Stimulated activated naive CD8-positive, alpha-beta T cell treated with anti-CD3 and anti-CD28 coated beads, Interleukin-15, amount 100 ng/mL, for 72 hours (primary cell): ENCODE measurements around the gene PKD1.

Source experiments
- ATAC-seq: fragments of 150-1000 bp; cut with Tn5 transposase; 2 replicates; pipeline ENCODE4 v1.10.0; 2021; ENCODE audit warnings: mild to moderate bottlenecking, moderate library complexity
- DNase-seq, 2 donors: peaks; one replicate each; pipeline ENCODE4 v3.0.0; 2021 to 2022
- H3K27ac Mint-ChIP-seq, 2 donors: one replicate each; pipeline ENCODE4 v1.8.0; 2022; ENCODE audit warnings: mild to moderate bottlenecking in 2 of 2, mixed read lengths in 2 of 2, moderate library complexity in 2 of 2
- H3K27me3 Mint-ChIP-seq: one replicate; pipeline ENCODE4 v1.8.0; 2022; ENCODE audit warnings: mixed read lengths
- H3K4me1 Mint-ChIP-seq: one replicate; pipeline ENCODE4 v1.8.0; 2022; ENCODE audit warnings: mild to moderate bottlenecking, mixed read lengths
- H3K4me3 Mint-ChIP-seq, 2 donors: one replicate each; pipeline ENCODE4 v1.8.0; 2022; ENCODE audit warnings: mild to moderate bottlenecking in 2 of 2, mixed read lengths in 2 of 2, moderate library complexity in 1 of 2
- H3K9me3 Mint-ChIP-seq, 2 donors: one replicate each; pipeline ENCODE4 v1.8.0; 2022; ENCODE audit warnings: mixed read lengths in 2 of 2

Gene PKD1

GRCh38 chr16:2096853-2097595, 38.7 kb downstream of the PKD1 start:
- Mint-ChIP-seq H3K4me1 (no peaks in the 10 kb centered on the region), H3K9me3 (no peaks in the 10 kb centered on the region), H3K4me3 (no peak overlapping the region), H3K27me3 (no peaks in the 10 kb centered on the region), H3K27ac (no peak overlapping the region)
- no peak for DNase-seq
- ATAC-seq, result no peak

GRCh38 chr16:2095918-2096582, 39.6 kb downstream of the PKD1 start:
- no peaks in the 10 kb centered on the region for H3K9me3 Mint-ChIP-seq
- no peaks in the 10 kb centered on the region for H3K4me1 Mint-ChIP-seq
- ATAC-seq (no peak), DNase-seq (no peak)
- no peak overlapping the region for H3K27ac Mint-ChIP-seq
- H3K4me3 Mint-ChIP-seq, result no peak overlapping the region
- no peaks in the 10 kb centered on the region for H3K27me3 Mint-ChIP-seq

GRCh38 chr16:2095315-2095853, 40.3 kb downstream of the PKD1 start:
- DNase-seq (no peak), ATAC-seq (no peak)
- no peaks in the 10 kb centered on the region for H3K9me3 Mint-ChIP-seq
- peak overlapping the region in 1 of 2 donors; percentile 54 for H3K27ac Mint-ChIP-seq
- no peaks in the 10 kb centered on the region for H3K4me1 Mint-ChIP-seq
- no peaks in the 10 kb centered on the region for H3K27me3 Mint-ChIP-seq
- H3K4me3 Mint-ChIP-seq, result no peak overlapping the region

GRCh38 chr16:2093793-2094192, 41.9 kb downstream of the PKD1 start:
- no peaks in the 10 kb centered on the region for H3K4me1 Mint-ChIP-seq
- H3K27me3 Mint-ChIP-seq, result no peaks in the 10 kb centered on the region
- no peak for DNase-seq
- H3K9me3 Mint-ChIP-seq, result no peaks in the 10 kb centered on the region
- no peak overlapping the region for H3K4me3 Mint-ChIP-seq
- ATAC-seq, result no peak
- no peak overlapping the region for H3K27ac Mint-ChIP-seq

- Mint-ChIP-seq H3K27me3 (no peaks in the 10 kb centered on the region), H3K4me1 (no peaks in the 10 kb centered on the region), H3K9me3 (no peaks in the 10 kb centered on the region), H3K4me3 (no peak overlapping the region), H3K27ac (peak overlapping the region in 1 of 2 donors; percentile 48)
- ATAC-seq, result no peak
- DNase-seq, result no peak
Measured at GRCh38 chr16:2092866-2093265, 42.8 kb downstream of the PKD1 start.

- Mint-ChIP-seq H3K27me3 (no peaks in the 10 kb centered on the region), H3K4me3 (no peak overlapping the region), H3K9me3 (no peaks in the 10 kb centered on the region), H3K4me1 (no peaks in the 10 kb centered on the region), H3K27ac (no peak overlapping the region)
- no peak for ATAC-seq
- DNase-seq, result no peak
Measured at GRCh38 chr16:2092256-2092620, 43.5 kb downstream of the PKD1 start.

- Mint-ChIP-seq H3K9me3 (no peaks in the 10 kb centered on the region), H3K4me1 (no peaks in the 10 kb centered on the region), H3K27me3 (no peaks in the 10 kb centered on the region), H3K27ac (no peak overlapping the region), H3K4me3 (no peak overlapping the region)
- ATAC-seq, result peak; percentile 40
- DNase-seq, result no peak
Measured at GRCh38 chr16:2091547-2092255, 44.0 kb downstream of the PKD1 start.

- peak; percentile 35 for ATAC-seq
- no peak overlapping the region for H3K4me3 Mint-ChIP-seq
- H3K27ac Mint-ChIP-seq, result peak overlapping the region in 1 of 2 donors; percentile 42
- no peak for DNase-seq
- no peaks in the 10 kb centered on the region for H3K9me3 Mint-ChIP-seq
- no peaks in the 10 kb centered on the region for H3K4me1 Mint-ChIP-seq
- no peaks in the 10 kb centered on the region for H3K27me3 Mint-ChIP-seq
Measured at GRCh38 chr16:2090777-2091546, 44.7 kb downstream of the PKD1 start.

GRCh38 chr16:2090481-2090776, 45.3 kb downstream of the PKD1 start:
- no peak for ATAC-seq
- Mint-ChIP-seq H3K4me1 (no peaks in the 10 kb centered on the region), H3K4me3 (no peak overlapping the region)

GRCh38 chr16:2089706-2090480, 45.8 kb downstream of the PKD1 start:
- no peaks in the 10 kb centered on the region for H3K27me3 Mint-ChIP-seq
- no peak overlapping the region for H3K4me3 Mint-ChIP-seq
- H3K27ac Mint-ChIP-seq, result peak overlapping the region in 1 of 2 donors; percentile 82
- no peaks in the 10 kb centered on the region for H3K4me1 Mint-ChIP-seq
- ATAC-seq (no peak), DNase-seq (no peak)
- no peaks in the 10 kb centered on the region for H3K9me3 Mint-ChIP-seq

More at GRCh38 chr16:2090481-2090776, 45.3 kb downstream of the PKD1 start:
- H3K27ac Mint-ChIP-seq, result peak overlapping the region in 1 of 2 donors; percentile 42
- DNase-seq, result no peak
- H3K9me3 Mint-ChIP-seq, result no peaks in the 10 kb centered on the region
- H3K27me3 Mint-ChIP-seq, result no peaks in the 10 kb centered on the region

GRCh38 chr16:2088759-2089358, 46.8 kb downstream of the PKD1 start:
- no peak for ATAC-seq
- Mint-ChIP-seq H3K9me3 (no peaks in the 10 kb centered on the region), H3K27me3 (no peaks in the 10 kb centered on the region), H3K4me3 (no peak overlapping the region), H3K27ac (peak overlapping the region in 1 of 2 donors; percentile 88), H3K4me1 (no peaks in the 10 kb centered on the region)
- no peak for DNase-seq

- peaks cover 3% of the 10 kb centered on the region for H3K4me1 Mint-ChIP-seq
Measured at GRCh38 chr16:2087748-2088631, 47.7 kb downstream of the PKD1 start.

GRCh38 chr16:2086812-2087747, 48.6 kb downstream of the PKD1 start:
- DNase-seq (no peak), ATAC-seq (no peak)
- Mint-ChIP-seq H3K27me3 (no peaks in the 10 kb centered on the region), H3K4me1 (peaks cover 6% of the 10 kb centered on the region), H3K9me3 (no peaks in the 10 kb centered on the region), H3K4me3 (no peak overlapping the region), H3K27ac (peak overlapping the region in 1 of 2 donors; percentile 34)

More at GRCh38 chr16:2087748-2088631, 47.7 kb downstream of the PKD1 start:
- DNase-seq (no peak), ATAC-seq (no peak)
- Mint-ChIP-seq H3K9me3 (no peaks in the 10 kb centered on the region), H3K4me3 (no peak overlapping the region), H3K27ac (peak overlapping the region in 1 of 2 donors; percentile 88), H3K27me3 (no peaks in the 10 kb centered on the region)
